Keratinocyte (primary cell): Measurements from ENCODE around the gene ROR2.
"Not testable (repeated sequence)": the region's sequence is repeated elsewhere in the genome, so short reads cannot be mapped to it uniquely, and the experiment has no call there.

Experiments used
- EZH2 ChIP-seq: IDR thresholded peaks from one replicate; pipeline ENCODE4 v1.6.1; 2012; ENCODE audit warnings: inconsistent platforms, mild to moderate bottlenecking, low read length, moderate library complexity
- TF ChIP-seq, protein P1 (sequence below), 3 experiments: IDR thresholded peaks in 1 of 3; conservative IDR thresholded peaks in 1 of 3; optimal IDR thresholded peaks in 1 of 3; 2 replicates in 2 of 3; 3 replicates in 1 of 3; pipeline versions ENCODE3 to v1.5.1; 2011; ENCODE audit warnings: low read length in 3 of 3, mild to moderate bottlenecking in 3 of 3, moderate library complexity in 2 of 3, control low read depth in 1 of 3, inconsistent platforms in 1 of 3; ENCODE audit not compliant: insufficient read depth in 2 of 3; ENCODE audit errors: extremely low read depth in 1 of 3

DNA sequence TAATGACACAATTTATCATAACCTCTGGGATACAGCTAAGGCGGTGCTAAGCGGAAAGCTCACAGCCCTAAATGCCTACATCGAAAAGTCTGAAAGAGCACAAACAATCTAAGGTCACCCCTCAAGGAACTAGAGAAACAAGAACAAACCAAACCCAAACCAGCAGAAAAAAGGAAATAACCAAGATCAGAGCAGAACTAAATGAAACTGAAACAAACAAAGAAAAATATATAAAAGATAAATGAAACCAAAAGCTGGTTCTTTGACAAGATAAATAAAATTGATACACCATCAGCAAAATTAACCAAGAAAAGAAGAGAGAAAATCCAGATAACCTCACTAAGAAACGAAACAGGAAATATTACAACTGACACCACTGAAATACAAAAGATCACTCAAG, 409.5 kb downstream of the ROR2 start:
- TF ChIP-seq, protein P1, sequence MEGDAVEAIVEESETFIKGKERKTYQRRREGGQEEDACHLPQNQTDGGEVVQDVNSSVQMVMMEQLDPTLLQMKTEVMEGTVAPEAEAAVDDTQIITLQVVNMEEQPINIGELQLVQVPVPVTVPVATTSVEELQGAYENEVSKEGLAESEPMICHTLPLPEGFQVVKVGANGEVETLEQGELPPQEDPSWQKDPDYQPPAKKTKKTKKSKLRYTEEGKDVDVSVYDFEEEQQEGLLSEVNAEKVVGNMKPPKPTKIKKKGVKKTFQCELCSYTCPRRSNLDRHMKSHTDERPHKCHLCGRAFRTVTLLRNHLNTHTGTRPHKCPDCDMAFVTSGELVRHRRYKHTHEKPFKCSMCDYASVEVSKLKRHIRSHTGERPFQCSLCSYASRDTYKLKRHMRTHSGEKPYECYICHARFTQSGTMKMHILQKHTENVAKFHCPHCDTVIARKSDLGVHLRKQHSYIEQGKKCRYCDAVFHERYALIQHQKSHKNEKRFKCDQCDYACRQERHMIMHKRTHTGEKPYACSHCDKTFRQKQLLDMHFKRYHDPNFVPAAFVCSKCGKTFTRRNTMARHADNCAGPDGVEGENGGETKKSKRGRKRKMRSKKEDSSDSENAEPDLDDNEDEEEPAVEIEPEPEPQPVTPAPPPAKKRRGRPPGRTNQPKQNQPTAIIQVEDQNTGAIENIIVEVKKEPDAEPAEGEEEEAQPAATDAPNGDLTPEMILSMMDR (optimal IDR thresholded peaks at IDR 0.05 in 1 of 3, IDR thresholded peaks at IDR 0.05 in 1 of 3, conservative IDR thresholded peaks at IDR 0.05 in 1 of 3; ENCODE audit: extremely low read depth in 1 of 3, insufficient read depth in 2 of 3, low read length in 3 of 3) = not testable (repeated sequence)
- TF ChIP-seq EZH2 = not testable (repeated sequence)
